GM21529 (cell line): ENCODE results near the gene PAPPA.

ENCODE experiments used
- ATAC-seq: cut with Tn5 transposase; IDR thresholded peaks from one replicate; pipeline ENCODE4 v1.9.1; 2021; ENCODE audit not compliant: unreplicated experiment

The PAPPA gene

DNA sequence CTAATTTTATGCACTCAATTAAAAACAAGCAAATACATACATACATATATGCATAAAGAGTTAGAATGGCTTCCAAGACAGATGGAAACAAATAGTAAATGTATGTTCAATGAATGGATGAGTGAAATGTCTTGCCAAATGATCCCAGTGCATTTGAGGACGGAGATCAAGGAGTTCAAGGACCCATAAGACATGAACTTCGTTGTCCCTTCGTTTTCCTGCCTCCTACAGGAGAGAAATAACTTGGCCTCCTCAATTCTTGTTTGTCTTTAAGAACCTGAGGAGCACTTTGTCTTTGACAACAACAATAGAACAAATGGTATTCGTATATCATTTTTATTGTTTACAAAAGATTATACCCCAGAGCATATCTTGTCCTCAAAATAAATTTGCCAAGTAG, 2.4 kb upstream of the PAPPA start:
- no peak for ATAC-seq

DNA sequence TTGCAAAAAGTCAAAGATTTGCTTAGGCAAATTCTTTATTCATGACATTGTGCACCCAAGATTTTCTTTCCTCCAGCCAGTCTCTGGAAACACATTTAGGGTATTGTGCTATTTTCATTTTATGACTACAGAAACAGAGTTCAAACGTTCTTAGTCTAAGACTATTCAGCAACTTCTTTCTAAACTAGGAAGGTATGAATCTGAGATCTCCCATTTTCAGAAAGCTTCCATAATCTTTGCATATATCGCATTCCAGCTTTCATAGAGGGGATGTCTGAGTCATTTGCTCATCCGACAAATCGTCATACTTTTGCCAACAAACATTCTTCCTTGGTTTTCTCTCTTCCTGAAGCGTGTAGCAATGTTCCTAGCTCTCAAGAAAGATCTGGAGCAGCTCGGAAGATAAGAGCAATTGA, 1.6 kb upstream of the PAPPA start:
- no peak for ATAC-seq

DNA sequence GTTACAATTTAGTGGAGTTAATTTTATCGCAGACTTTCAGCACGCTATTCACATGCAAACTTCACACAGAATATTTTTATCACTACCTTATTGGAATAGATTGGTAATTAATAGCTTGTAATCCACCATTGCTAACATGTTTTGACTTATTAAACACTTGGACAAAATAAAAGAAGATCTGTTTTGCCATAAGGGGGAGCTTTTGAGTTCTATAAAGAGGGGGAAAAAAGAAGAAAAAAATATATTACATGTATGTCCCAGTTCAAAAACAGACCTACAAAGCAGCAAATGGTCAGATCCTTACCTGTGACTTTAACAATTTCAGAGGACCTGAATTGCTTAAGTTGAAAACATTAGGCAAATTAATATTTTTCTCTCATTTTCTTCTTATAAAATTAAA, 1.2 kb upstream of the PAPPA start:
- ATAC-seq = no peak

- ATAC-seq = no peak
Observed at GRCh38 chr9:116152941-116153764, 438 bp upstream of the PAPPA start.

DNA sequence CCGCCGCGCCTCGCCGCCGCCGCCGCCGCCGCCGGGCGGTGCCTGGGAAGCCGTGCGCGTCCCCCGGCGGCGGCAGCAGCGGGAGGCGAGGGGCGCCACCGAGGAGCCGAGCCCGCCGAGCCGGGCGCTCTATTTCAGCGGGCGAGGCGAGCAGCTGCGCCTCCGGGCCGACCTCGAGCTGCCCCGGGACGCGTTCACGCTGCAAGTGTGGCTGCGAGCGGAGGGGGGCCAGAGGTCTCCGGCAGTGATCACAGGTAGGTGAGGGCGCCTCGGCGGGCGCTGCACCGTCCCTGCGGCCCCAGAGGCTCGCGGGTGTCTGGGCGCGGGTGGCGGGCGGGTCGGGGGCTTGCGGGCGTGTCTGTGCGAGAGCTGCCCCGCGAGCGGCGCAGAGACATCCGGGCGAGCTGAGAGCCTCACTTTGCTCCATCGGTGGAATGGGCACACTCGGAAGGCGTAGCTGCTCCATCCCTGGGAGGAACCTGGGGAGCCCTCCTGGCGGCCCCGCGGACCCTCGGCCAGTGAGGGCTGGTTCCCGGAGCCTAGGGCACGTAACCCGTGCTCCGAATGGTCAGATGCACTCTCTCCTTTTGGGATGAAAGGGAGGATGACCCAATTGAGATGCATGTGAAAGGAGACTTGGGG, 864 bp downstream of the PAPPA start:
- ATAC-seq = no peak

DNA sequence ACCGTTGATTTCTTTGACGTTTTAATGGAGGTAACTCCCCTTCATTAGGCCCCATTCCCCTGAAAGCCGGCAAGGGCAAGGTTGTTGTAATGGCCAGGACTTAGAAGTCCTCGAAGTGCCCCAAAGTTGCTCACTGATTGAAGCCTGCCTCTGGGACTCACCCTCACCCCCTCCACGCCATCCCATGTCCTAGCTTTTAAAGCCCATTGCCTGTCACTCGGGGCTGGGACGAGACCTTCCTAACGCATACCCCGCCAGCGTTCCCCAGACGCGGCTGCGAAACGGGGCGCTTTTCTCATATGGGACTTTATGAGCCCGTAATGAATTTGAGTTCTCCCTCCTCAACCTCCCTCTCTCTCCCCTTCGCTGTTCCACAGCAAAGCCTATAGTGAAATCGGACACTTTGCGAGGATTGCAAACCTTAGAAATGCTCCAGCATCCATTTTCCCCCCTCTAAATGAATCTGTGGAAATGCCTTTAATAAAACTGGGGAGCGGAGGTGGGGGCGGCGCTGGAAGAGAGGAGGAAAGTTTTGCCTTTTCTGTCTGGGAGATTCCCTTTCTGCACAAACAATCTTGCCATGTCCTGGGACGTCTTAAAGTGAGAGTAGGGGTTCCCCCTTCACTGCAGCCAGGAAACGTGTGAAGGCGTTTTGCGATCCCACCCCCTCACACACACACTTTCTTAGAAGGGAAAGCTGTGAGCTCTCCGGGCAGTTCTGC, 1.5 kb downstream of the PAPPA start:
- ATAC-seq = no peak

DNA sequence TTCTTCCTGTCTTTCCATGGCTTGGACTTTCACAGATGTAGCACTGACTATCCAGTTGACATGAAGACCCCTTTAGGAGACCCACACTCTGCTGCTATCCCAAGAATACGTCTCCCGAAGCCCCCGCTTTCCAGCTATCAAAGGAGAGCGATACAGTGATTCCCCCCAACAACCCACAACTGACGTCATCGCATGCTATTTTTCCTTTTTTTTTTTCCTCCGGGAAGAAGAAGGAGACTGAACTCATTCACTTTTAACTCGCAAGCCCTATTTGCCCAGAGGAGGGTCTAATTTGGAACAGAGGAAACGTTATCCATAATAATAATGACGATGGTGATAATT, 2.1 kb downstream of the PAPPA start:
- no peak for ATAC-seq

DNA sequence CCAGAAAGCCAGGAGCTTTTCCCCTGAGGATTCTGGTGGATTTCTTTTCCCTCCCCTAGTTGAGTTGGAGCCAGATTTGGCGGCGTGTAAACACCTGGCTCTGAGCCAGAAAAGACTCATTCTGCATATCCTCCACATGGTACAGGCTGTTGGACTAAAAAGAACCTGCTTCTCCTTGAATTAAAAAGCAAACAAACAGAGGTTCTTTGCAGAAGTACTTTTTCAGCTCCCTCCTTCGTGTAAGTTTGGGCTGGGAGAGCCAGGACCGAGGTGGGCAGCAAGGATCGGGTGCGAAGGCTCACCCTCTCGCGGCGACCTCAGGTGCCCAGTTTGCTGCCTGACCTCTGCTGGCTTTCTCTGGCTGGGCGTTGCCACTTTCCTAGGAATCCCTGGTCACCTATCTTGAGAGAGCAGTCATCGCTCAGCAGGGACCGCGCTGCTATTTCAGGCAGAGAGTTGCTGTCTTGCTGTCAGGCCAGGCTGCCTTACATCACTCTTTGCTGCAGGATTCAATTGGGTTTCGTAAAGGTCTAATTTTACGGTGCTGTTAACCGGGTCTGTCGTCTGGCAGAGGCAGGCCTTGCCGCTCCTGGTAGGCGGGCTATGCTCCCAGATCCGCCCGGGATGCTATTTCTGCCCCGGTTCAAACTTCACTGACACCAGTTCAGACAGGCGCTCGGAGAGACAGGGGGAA, 3.2 kb downstream of the PAPPA start:
- no peak for ATAC-seq

DNA sequence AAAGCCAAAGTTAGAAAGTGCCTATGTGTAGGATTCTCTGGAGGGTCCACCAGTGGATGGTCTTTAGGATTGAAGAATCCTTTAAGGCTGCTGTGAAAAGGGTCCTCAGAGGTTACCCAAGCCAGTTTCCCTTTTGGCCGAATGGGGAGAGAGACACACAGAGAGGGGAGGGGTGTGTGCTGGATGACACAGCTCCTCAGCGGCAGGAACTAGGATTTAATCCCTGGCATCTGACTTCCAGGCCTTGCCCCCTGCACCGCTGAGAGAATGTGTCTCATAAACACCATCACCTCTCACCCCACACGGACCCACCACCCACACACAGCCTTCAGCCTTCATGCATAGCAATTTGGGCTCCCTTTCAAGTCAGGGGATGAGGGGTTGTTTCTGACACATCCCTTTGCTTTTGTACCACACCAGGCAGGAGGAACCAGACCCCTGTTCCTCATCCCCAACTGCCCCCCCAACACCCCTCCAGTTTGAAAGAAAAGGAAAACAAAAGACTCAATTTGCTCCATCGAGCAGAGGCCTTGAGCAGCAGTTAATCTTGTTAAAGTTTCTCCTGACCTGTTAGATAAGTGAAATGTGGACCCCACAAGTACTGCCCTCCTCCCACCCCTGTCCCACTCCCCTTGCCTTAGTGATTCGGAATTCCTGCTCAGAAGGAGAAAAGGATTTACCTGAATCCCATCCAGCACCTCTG, 4.0 kb downstream of the PAPPA start:
- no peak for ATAC-seq

- no peak for ATAC-seq
Observed at GRCh38 chr9:116160676-116161571, 7.3 kb downstream of the PAPPA start.

DNA sequence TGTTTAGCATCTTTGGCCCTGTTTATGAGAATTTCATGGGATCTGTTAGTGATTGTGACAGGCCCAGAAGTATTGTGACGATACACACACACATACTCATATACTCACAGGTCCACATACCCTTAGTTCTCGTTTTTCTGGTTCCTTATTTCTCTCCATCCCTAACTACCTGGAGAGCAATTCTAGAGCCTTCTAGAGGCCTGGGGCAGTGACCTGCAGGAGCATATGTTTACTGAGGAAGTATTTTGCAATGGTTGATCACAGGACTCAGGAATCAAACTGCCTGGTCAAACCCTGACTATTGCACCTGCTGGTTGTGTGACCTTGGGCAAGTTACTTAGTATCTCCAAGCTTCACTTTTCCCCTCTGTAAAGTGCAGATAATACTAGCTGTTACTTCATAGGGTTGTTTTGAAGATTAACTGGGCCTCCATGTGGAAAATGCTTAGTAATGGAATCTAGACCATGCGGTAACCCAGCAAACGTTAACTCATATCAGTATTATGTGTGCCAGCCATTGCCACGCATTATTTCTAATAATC, 8.7 kb downstream of the PAPPA start:
- no peak for ATAC-seq

DNA sequence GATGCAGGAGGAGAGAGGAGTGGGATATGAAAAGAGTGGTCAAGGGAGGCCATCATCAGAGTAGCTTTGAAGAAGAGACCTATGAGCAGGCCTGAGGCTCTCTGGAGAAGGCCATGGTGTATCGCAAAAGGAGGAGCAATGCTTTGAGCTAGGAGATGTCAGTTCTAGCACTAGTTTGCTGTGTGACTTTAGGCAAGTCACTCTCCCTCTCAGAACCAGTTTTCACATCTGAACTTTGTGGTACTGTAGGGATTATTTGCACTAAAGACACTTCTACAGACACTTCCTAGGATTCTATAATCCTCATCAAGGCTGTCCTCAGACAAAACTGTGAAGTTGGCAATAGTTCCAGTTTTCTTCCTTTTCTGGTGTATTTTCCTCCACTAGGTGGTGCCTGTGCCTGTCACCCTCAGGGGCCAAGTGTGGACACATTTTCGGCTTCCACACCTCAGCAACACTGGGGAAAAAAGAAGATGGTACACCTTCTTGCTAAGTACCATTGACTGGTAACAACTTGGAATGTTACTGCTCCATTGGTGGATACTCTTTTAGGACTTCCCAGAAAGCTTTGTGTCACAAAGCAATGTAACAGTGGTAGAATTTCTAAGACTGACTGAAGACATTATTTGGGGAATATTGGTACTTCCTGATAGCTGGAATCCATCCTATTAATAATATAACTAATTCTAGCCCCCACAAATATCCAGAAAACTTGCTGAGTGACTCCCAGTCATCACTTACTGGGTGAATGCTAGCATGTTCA, 9.9 kb downstream of the PAPPA start:
- no peak for ATAC-seq

GRCh38 chr9:116165912-116166311, 12.3 kb downstream of the PAPPA start:
- ATAC-seq = no peak

DNA sequence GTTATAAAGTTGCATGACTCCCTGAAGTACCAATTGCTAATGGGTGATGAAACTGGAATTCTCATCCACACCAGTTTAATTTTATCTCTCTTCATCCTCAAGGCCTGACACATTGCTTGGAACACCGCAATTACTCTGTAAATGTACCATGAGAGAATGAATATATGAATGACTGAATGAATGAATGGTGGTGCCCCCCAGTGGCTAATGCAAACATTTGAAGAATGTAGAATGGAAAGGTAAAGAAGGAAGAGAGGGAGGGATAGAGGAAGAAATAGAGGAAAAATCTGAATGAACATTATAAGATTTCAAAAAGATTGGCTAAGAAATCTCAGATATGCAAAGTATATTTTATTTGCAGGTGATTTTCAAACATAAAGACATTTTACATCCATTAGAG, 13.1 kb downstream of the PAPPA start:
- ATAC-seq = no peak

- ATAC-seq = no peak
Observed at GRCh38 chr9:116168231-116168630, 14.6 kb downstream of the PAPPA start.

DNA sequence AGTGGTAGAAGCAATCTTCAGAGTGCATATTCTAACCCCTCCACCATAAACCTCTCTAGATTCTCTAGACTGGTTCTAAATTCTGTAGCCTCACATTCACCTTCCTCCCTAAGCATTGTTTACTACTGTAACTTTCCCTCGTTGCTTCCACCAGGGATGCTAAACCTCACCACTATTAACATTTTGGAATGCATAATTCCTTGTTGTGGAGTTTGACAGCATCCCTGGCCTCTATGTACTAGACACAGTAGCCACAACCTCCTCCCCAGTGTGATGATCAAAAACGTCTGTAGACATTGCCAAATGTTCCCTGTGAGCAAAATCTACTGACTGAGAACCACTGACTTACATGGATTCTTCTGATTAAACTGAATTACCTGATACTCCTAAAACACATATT, 18.6 kb downstream of the PAPPA start:
- ATAC-seq = no peak

- ATAC-seq = no peak
Observed at GRCh38 chr9:116174347-116174746, 20.8 kb downstream of the PAPPA start.

GRCh38 chr9:116175614-116176013, 22.0 kb downstream of the PAPPA start:
- no peak for ATAC-seq
